Activated CD4-positive, CD25-positive, alpha-beta regulatory T cell treated with anti-CD3 and anti-CD28 coated beads, Interleukin-2, amount 50 U/mL, for 16 hours (primary cell): ENCODE data around the gene UNC5C.

Experiments
- DNase-seq: peaks from one replicate; pipeline ENCODE4 v3.0.0-alpha.2; 2020; ENCODE audit warnings: low read depth, low spot score

The UNC5C gene

DNA sequence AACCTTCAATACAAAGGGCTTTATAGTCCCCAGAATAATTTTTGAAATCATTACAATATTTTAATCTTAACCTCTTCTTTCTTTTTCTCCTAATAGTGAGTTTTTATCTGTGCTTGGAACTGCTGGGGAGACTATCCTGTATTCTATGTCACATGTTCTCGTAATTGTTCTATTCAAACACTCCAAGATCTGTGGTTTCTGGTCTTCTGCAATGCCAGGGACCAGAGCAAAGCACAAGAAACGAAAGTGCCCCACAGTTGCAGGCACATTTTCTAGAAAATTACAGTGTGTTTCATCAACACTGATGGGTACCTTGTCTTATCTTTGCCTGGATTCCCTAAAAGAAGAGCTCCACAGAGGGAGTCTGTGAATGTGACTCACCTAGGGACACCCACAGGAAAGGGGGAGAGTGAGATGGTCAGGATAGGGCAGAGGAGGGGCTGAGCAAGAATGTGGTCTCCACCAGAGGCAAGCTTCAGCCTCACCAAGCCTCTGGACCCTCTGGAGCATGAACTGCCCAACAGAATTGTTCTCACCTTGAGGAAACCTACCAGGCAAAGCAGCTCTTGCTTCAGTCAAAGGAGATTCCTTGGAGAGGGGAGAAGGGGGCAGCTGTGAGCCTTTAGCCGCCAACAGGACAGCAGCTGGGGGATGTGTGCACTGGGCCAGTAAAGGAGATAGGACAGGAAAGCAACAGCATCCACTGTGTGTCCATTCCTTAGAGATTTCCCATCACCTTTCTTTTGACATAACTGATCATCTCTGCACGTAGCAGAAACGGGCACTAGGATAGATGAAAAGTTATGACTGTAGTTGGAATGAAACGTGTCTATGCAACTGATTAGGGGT, 25.9 kb downstream of the UNC5C start:
- DNase-seq, result no peak

- no peak for DNase-seq
Observed at GRCh38 chr4:95517576-95518345, 31.0 kb downstream of the UNC5C start.

GRCh38 chr4:95516528-95517017, 32.2 kb downstream of the UNC5C start:
- no peak for DNase-seq

DNA sequence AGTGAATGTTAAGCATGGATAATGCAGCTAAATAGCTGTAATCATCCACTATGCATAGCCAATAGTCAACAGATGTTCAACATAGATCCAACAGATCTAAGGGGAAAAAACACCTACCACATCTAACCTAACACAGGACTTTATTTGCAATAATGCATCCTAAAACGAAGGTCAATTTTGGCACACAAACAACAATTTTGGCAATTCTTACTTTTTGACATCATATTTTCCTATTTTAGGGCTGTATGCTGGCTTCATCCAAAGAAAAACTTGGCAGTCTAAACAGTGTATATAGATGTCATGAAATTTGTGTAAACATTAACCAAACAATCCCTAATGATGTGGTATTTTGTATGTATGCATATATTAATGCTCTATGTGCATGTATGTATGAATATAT, 33.2 kb downstream of the UNC5C start:
- DNase-seq, result no peak

GRCh38 chr4:95513022-95513421, 35.8 kb downstream of the UNC5C start:
- DNase-seq, result no peak

DNA sequence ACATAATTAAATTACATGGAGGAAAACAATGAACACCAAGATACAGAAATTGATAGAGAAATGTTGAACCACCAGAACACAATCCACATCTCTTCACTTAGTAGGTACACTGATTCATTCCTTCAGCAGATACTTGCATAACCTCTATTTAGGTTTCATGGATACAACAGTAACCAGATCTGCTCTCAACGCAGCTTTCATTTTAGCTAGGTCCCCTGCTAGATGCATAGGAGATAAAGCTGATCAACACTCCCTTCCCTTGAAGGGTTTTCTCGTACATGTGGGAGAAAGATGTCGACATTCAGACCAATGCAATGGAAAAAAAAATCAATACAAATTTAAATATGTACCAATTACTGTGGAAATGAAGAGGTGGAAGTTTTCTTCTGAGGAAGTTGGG, 37.3 kb downstream of the UNC5C start:
- no peak for DNase-seq

DNA sequence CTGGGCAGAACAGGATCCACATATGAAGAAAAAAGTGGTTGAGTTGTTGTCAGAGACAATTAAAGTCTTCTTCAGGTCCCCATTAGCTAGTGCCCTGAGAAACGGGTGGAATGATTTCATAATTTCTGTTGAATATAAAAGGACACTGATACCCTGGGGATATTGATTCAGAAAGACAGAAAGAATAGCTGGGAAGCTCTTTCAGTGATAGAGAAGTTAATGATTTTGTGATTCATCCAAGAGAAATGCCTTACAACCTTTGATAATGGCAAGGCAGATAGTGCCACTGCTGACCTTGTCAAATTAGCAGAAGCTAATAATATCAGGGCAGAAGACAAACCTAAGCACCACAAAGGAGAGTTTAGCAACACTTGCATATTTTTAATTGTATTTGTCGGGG, 37.9 kb downstream of the UNC5C start:
- DNase-seq, result no peak

DNA sequence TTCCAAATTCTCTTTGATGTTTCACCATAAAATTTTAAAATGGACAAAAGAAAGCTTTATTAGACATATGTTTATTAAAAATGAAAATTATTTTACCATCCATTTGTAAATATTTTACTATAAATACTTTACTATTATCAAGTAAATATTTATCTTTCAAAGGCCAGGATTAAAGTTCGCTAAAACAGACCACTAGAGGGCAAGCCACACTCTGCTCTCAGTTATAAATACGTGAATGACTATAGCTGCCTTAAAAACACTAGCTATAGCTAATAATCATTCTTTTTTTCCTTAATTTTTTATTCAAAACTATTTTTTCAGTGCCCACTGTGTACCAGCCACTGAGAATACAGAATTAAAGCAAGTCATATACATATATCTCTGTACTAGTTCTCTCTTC, 38.6 kb downstream of the UNC5C start:
- DNase-seq, result no peak

DNA sequence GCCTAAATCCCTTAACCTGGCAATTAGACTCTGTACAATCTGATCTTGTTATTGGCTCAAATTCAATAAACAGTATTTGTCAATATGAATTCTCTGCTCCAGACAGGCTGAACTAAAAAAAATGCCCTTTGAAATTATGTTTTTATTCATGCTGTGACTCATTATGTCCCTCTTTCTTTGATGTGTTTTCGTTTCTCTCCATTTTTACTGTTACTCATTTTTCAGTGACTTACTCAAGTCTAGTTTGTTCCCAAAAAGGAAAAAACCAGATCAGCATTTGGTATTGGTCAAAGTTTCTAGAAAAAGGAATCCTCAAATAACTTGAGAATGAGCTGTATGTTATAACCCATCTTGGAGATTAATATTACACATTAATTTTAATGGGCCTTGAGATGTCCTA, 40.4 kb downstream of the UNC5C start:
- no peak for DNase-seq

- no peak for DNase-seq
Observed at GRCh38 chr4:95507561-95507960, 41.2 kb downstream of the UNC5C start.

DNA sequence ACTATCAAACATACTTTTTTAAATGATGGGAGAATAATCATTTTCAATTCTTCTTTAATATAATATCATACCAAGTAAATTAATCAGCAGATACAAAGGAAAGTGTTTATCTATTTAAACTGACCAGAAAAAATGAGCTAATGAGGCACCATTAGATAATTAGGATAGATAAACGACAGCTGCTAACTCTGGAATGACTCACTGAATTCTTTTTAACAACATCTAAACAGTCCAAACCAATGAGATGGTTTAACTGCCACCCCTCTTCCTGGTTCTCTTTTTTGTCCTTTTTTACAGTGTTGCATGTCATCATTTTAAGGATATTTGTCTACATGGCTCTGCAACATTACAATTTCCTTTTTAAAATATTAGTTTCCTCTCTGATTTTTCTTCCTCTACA, 41.6 kb downstream of the UNC5C start:
- DNase-seq, result no peak

GRCh38 chr4:95506264-95506663, 42.5 kb downstream of the UNC5C start:
- no peak for DNase-seq

GRCh38 chr4:95505799-95506198, 43.0 kb downstream of the UNC5C start:
- DNase-seq, result no peak

DNA sequence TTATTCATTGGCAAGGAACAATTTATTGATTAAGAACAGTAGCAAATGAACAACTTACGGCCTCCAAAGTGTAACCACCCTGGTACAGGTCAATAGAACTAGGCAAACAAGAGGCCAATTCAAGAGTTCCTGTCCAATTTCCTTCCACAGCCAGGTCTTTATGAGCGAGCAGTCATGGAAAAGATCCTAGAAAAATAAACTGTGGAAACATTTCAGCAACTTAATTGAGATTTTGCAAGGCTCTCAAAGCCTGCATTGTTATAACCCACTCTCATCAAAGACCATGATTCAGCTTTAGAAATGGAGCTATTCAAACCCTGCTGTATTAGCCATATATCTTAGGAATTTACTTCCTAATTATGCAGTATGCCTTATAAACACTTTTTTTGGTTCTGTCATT, 43.6 kb downstream of the UNC5C start:
- no peak for DNase-seq

- DNase-seq, result no peak
Observed at GRCh38 chr4:95504501-95504900, 44.3 kb downstream of the UNC5C start.

DNA sequence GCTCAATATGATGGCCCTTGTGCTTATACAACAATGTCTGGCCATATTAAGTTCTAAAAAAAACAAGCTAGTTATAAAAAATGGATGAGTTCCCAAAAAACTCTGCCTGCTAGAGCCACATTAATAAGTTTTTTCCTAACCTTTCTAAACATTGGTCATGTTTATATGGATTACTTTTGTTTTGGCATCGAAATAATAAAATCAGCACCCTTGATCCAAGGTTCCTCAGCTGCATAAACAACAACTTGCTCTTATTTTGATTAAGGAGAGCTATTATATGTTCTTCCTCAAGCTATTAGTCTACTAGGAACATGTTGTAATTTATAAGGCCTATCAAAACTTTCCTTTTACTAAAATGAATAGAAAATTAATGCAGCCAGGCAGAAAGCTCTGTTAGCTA, 48.4 kb downstream of the UNC5C start:
- DNase-seq, result no peak

DNA sequence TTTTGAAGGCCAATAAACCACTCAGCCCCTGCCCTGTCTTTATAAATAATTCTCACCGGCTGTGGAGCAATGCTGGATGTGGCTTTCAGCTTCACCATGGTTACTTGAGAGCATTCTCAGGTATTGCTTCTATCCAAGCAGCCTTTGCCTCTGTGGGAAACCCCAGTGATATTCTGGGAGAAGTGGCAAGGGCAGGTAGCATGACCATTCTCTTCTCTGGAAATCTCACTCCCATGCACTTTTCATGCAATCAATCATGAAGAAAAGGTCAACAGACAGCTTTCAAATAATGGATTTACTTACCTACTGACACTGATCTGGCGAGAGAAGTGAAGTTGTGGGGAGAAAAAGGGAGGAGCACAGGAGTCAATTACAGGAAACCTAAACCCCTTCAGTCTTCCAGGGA, 49.5 kb downstream of the UNC5C start:
- DNase-seq, result no peak

DNA sequence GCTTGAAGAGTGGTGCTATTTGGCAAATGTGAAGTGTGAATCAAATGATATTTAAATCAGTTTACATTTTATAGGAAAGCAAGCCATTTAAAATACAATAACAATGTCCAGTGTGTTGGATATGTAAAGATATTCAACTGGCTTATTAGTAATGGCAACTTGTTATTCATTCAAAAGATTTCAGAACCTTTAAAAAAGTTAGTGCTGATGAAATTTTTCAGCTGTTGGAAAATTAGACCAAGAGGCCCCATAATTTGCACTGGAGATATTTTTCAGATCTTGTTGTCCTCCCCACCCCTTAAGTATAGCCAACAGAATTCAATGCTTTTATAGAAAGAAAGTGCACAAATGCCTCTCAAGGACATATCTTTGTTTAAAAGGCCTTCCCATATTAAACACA, 54.6 kb downstream of the UNC5C start:
- DNase-seq, result no peak

DNA sequence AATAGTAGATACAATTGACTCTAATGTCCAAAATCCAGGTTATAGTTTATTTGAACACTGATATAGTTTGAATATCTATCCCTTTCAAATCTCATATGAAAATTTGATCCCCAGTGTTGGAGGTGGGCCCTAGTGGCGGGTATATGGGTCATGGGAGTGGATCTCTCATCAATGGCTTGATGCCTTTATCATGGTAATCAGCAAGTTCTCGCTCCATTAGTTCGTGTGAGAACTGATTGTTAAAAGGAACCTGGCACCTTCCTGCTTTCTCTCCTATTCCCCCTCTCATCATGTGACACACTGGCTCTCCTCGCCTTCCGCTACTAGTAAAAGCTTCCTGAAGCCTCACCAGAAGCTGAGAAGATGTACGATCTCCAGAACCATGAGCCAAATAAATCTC, 70.1 kb downstream of the UNC5C start:
- no peak for DNase-seq

GRCh38 chr4:95476121-95476520, 72.7 kb downstream of the UNC5C start:
- no peak for DNase-seq

- no peak for DNase-seq
Observed at GRCh38 chr4:95472534-95472933, 76.2 kb downstream of the UNC5C start.

GRCh38 chr4:95470622-95471021, 78.2 kb downstream of the UNC5C start:
- no peak for DNase-seq

DNA sequence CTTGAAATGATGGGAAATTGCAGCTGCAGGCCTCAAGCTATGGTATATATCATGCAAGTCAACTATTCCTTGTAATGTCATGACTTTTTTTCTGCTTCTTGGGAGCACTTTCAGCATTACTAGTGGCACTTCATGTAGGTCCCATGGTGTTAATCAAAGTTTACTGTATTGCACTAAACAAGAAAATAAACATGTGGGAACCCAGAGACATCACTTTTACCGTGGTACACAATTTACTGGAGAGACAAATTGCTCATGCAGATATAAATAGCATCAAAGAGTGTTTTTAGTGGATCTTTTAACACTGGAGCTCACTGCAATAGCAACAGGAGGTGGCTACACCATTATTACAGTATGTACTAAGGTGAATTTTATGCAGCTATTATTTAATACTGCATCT, 79.2 kb downstream of the UNC5C start:
- no peak for DNase-seq
